Panc1 (cell line): Measurements from ENCODE around the gene AAMP. TPM values are rescaled to one million over a fixed set of nuclear protein-coding genes. Genes with fewer than 3 reads are reported as not detected.

Experiments
- ATAC-seq: fragments of 200-7000 bp; cut with Tn5 transposase; 2 replicates; pipeline ENCODE4 v1.9.1; 2020; ENCODE audit warnings: mild to moderate bottlenecking, moderate library complexity
- BruUV-seq: library from RNA; stranded (reverse); fragments of 400-500 nt; replicated peaks from 2 replicates; lab custom pipeline; 2021; lab: Mats Ljungman, UMichigan
- CTCF ChIA-PET: fragments of 300-600 bp; sonication (Branson Sonifier 250); formaldehyde crosslinking; loops from one replicate; lab custom pipeline; 2022; ENCODE audit warnings: antibody characterized with exemption; lab: Charles Lee
- POLR2A ChIA-PET: fragments of 300-600 bp; sonication (Branson Sonifier 250); formaldehyde crosslinking; loops from one replicate; lab custom pipeline; 2022; ENCODE audit warnings: antibody characterized with exemption; lab: Charles Lee
- DNase-seq: peaks from one replicate; pipeline ENCODE4 v3.0.0-alpha.2; 2010; ENCODE audit warnings: low read depth, low spot score
- H3K27ac ChIP-seq: 2 replicates; pipeline ENCODE4 v1.5.1; 2011; ENCODE audit warnings: mild to moderate bottlenecking, low read length, inconsistent platforms
- H3K27me3 ChIP-seq: fragments of 200-500 bp; sonication (Bioruptor generic); 2 replicates; pipeline ENCODE4 v1.6.0; 2014; ENCODE audit warnings: low read length, inconsistent platforms; ENCODE audit not compliant: control insufficient read depth, insufficient read depth
- H3K36me3 ChIP-seq: fragments of 200-500 bp; sonication (Bioruptor generic); 2 replicates; pipeline ENCODE4 v1.5.1; 2014; ENCODE audit warnings: inconsistent platforms, mild to moderate bottlenecking, low read length, moderate library complexity; ENCODE audit not compliant: control insufficient read depth, insufficient read depth
- H3K4me1 ChIP-seq: 2 replicates; pipeline ENCODE4 v1.5.1; 2011; ENCODE audit warnings: inconsistent platforms, mild to moderate bottlenecking, low read length, moderate library complexity; ENCODE audit not compliant: control insufficient read depth, insufficient read depth
- H3K4me3 ChIP-seq, 2 experiments: 2 replicates each; pipeline ENCODE4 v1.5.1; 2011 to 2012; ENCODE audit warnings: low read depth in 2 of 2, low read length in 2 of 2, mild to moderate bottlenecking in 2 of 2, inconsistent platforms in 1 of 2, moderate library complexity in 1 of 2
- H3K9me3 ChIP-seq: fragments of 200-500 bp; sonication (Bioruptor generic); 2 replicates; pipeline ENCODE4 v1.5.1; 2014; ENCODE audit warnings: low read depth, mild to moderate bottlenecking, inconsistent platforms, low read length, moderate library complexity; ENCODE audit not compliant: control insufficient read depth, insufficient read depth
- CTCF ChIP-seq: fragments of 450-650 bp; IDR thresholded peaks from 2 replicates; pipeline ENCODE4 v1.5.1; 2017; ENCODE audit warnings: mild to moderate bottlenecking
- POLR2AphosphoS5 ChIP-seq: IDR thresholded peaks from 2 replicates; pipeline ENCODE4 v1.6.1; 2012; ENCODE audit warnings: mild to moderate bottlenecking, low read depth, low read length, moderate library complexity
- REST ChIP-seq, 2 experiments: IDR thresholded peaks; 2 replicates each; pipeline ENCODE4 v1.6.1; 2011 to 2012; ENCODE audit warnings: low read depth in 2 of 2, control low read depth in 1 of 2, low read length in 1 of 2, mild to moderate bottlenecking in 1 of 2, moderate library complexity in 1 of 2; ENCODE audit not compliant: insufficient read depth in 1 of 2
- SIN3A ChIP-seq: IDR thresholded peaks from 2 replicates; pipeline ENCODE4 v1.6.1; 2012; ENCODE audit warnings: low read depth, mild to moderate bottlenecking, low read length, moderate library complexity, borderline replicate concordance; ENCODE audit not compliant: insufficient read depth
- TCF7L2 ChIP-seq: IDR thresholded peaks from 2 replicates; pipeline ENCODE4 v1.6.1; 2011; ENCODE audit warnings: mild to moderate bottlenecking, low read depth, low read length, inconsistent platforms
- in situ Hi-C: cut with HindIII; loops from 2 replicates; pipeline ENCODE4 v1.10.0; 2016; ENCODE audit warnings: low sequenced_read_pairs, low pct_unique_long_range_greater_than_20kb
- intact Hi-C: fragments of 100-400 bp; cut with micrococcal nuclease; formaldehyde crosslinking; loops from one replicate; pipeline ENCODE4 v1.10.0; 2022; ENCODE audit not compliant: unreplicated experiment
- total RNA-seq: library from RNA; stranded (reverse); gene quantifications from one replicate; pipeline ENCODE4 v1.2.1, GENCODE V29; 2021; ENCODE audit not compliant: unreplicated experiment

AAMP gene
- total RNA-seq, 1 experiment from 2014 or later: 103 TPM

- POLR2A ChIA-PET: no interaction called here
- no peaks in the 10 kb centered on the region for H3K9me3 ChIP-seq
- H3K27ac ChIP-seq: no peak overlapping the region; the same call in 1 of the 2 replicates
- in situ Hi-C loops (no loop called here), intact Hi-C loops (loop anchor here (1.0 to 2.0 kb wide), 2 partner anchors 55 to 96 kb away; partner anchors contain the start of gene CATIP)
- H3K4me3 ChIP-seq: no peak overlapping the region
- DNase-seq: peak; percentile 83
- no peak for TF ChIP-seq SIN3A
- no peak for TF ChIP-seq POLR2AphosphoS5
- no peak for TF ChIP-seq REST (IDR thresholded peaks at IDR 0.05; ENCODE audit: insufficient read depth in 1 of 2, low read depth in 2 of 2, low read length in 1 of 2)
- TF ChIP-seq CTCF: peak; percentile 94
- no peak for TF ChIP-seq TCF7L2
- BruUV-seq: no TSS peak
- no peaks in the 10 kb centered on the region for H3K36me3 ChIP-seq
- CTCF ChIA-PET: interaction anchor here (0.6 to 2.1 kb wide), 3 partner anchors 53 to 76 kb away, joined by 3 to 16 read pairs (median 6); partner anchors contain the start of gene CATIP
- H3K27me3 ChIP-seq: no peaks in the 10 kb centered on the region
- ATAC-seq: peak; percentile 87
- peaks cover 10% of the 10 kb centered on the region for H3K4me1 ChIP-seq
Measured at GRCh38 chr2:218301176-218301819, 31.4 kb upstream of the AAMP start.

GRCh38 chr2:218300141-218300540 is 30.2 kb upstream of the AAMP start:
- TF ChIP-seq REST (IDR thresholded peaks at IDR 0.05; ENCODE audit: insufficient read depth in 1 of 2, low read depth in 2 of 2, low read length in 1 of 2) (no peak), TCF7L2 (no peak), SIN3A (no peak), CTCF (no peak), POLR2AphosphoS5 (no peak)
- H3K27ac ChIP-seq: no peak overlapping the region
- no peak for DNase-seq
- no peak for ATAC-seq
- no peaks in the 10 kb centered on the region for H3K27me3 ChIP-seq
- H3K4me3 ChIP-seq: no peak overlapping the region
- H3K36me3 ChIP-seq: no peaks in the 10 kb centered on the region
- ChIA-PET POLR2A (no interaction called here), CTCF (no interaction called here)
- in situ Hi-C loops (no loop called here), intact Hi-C loops (loop anchor here (2.0 kb wide), 1 partner anchor 97 kb away; no protein-coding TSS in a partner anchor)
- H3K4me1 ChIP-seq: peaks cover 10% of the 10 kb centered on the region
- BruUV-seq: no TSS peak
- H3K9me3 ChIP-seq: no peaks in the 10 kb centered on the region
